Fibroblast of skin of right quadriceps (primary cell): ENCODE measurements around the gene MTA1.

Source experiments
- DNase-seq: peaks from one replicate; pipeline ENCODE4 v3.0.0-alpha.2; 2013

The MTA1 gene

DNA sequence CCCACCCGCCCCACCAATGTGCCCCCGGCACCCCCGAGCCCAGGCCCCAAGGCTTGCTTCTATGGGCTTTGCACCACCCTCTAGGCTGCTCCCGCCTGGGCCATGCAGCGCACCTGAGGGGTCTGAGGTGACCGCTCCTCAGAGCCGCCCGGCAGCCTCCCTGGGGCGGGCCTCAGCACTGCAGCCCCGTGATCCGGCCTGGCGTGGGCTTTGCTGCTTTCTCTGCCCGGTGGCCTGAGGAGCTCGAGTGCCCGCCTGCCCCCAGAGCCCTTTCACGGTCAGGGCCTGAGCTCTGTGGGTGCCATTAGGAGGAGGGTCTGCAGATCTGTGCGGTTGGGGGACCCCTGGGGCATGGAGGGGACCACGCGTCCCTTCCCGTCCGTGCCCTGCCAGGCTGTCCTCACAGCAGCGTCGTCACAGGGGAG, 6.2 kb downstream of the MTA1 start:
- no peak for DNase-seq

- no peak for DNase-seq
These were observed 6.9 kb downstream of the MTA1 start for GRCh38 chr14:105426416-105427130.

- DNase-seq = no peak
These were observed 7.8 kb downstream of the MTA1 start for GRCh38 chr14:105427412-105427811.

- DNase-seq = no peak
These were observed 8.4 kb downstream of the MTA1 start for GRCh38 chr14:105427936-105428485.

GRCh38 chr14:105430042-105430441, 10.4 kb downstream of the MTA1 start:
- no peak for DNase-seq

DNA sequence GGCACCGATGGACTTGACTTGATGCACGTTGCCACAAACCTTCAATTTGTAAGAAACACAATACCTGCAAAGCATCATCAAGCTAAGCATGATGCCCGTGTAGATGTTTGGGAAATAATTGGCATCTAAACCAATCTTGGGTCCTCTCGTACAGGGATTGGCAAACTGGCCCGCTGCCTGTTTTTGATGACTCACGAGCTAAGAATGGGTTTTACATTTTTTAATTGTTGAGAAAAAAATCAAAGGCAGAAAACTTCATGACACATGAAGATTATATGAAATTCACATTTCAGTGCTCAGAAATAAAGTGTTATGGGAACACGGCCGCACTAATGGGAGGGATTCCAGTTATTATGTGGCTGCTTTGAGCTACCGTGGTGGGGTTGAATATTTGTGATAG, 10.9 kb downstream of the MTA1 start:
- DNase-seq = peak; percentile 69

DNA sequence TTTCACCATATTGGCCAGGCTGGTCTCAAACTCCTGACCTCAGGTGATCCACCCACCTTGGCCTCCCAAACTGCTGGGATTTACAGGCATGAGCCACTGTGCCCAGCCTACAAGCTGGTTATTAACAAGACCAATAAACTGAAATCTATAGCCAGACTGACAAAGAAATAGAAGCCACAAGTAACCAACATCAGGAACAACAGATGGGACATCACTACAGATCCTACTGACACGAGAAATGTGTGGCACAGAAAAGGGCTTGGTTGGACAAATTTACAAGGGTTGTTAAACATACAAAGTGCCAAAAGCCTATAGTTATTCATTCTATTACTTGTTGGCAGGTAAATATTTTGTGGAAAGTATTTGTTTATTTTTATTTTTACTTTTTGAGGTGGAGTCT, 11.6 kb downstream of the MTA1 start:
- no peak for DNase-seq

- peak; percentile 37 for DNase-seq
These were observed 13.0 kb downstream of the MTA1 start for GRCh38 chr14:105432657-105433056.

GRCh38 chr14:105433161-105433605, 13.6 kb downstream of the MTA1 start:
- no peak for DNase-seq

DNA sequence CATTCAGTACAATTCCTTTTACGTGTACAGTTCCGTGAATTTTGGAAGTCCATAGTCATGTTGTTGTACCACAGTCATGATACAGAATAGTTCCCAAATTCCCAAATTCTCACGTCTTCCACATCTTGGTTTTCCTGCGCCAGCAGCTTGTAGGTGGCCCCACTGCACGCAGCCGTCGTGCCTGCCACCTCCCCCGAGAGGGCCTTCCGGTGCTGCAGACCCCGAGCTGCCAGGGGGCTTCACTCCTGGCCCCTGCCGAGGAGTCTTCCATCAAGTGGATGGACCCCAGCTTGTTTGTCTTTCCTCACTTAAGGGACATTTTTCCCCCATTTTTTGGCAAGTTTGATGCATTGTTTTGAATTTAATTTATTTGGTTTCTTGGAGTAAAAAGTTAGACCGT, 16.8 kb downstream of the MTA1 start:
- DNase-seq = no peak

DNA sequence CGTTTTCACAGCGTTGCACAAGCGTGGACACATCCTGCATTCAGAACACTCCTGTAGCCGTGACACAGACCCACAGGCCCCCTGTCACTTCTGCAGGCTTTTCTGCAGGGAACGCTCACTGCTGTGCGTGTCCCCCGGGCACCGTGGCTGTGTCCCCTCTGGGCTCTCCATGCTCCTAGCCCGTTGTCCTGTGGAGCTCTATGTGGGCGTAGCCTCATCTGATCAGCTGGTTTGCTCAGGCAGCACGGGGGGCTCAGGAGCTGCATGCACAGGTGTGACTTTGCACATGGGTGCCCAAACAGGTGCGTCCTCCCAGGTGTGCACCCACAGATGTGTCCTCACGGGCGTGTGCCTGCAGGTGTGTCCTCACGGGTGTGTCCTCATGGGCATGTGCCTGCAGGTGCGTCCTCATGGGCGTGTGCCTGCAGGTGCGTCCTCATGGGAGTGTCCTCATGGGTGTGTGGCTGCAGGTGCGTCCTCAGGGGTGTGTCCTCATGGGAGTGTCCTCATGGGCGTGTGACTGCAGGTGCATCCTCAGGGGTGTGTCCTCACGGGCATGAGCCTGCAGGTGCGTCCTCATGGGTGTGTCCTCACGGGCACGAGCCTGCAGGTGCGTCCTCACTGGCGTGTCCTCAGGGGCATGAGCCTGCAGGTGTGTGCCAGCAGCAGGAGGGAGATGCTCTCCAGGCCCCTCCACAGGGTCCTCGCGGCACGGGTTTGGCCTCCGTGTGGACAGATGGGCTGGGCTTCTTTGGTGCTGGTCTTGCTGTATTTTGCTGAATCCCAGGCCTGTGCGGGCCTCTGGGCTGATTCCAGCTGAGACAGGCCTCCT, 17.5 kb downstream of the MTA1 start:
- DNase-seq = no peak

GRCh38 chr14:105437723-105438500, 18.3 kb downstream of the MTA1 start:
- DNase-seq = no peak

DNA sequence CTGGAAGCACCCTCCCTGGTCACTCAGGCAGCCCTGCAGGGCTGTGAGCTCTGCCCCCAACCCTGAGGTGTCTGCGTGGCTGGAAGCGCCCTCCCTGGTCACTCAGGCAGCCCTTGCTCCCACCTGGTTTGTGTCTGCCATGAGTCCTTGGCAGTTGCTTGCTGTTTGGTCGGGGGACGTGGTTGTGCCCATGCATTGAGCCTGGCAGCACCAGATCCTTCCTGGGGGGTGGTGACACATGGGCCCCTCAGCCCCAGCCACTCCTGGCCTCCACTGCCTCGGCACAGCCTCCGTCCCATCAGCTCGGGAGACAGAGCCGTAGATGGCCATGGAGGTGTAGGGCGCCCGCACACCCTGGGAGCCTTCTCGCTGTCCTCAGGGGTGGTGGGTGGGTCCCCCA, 19.6 kb downstream of the MTA1 start:
- no peak for DNase-seq

DNA sequence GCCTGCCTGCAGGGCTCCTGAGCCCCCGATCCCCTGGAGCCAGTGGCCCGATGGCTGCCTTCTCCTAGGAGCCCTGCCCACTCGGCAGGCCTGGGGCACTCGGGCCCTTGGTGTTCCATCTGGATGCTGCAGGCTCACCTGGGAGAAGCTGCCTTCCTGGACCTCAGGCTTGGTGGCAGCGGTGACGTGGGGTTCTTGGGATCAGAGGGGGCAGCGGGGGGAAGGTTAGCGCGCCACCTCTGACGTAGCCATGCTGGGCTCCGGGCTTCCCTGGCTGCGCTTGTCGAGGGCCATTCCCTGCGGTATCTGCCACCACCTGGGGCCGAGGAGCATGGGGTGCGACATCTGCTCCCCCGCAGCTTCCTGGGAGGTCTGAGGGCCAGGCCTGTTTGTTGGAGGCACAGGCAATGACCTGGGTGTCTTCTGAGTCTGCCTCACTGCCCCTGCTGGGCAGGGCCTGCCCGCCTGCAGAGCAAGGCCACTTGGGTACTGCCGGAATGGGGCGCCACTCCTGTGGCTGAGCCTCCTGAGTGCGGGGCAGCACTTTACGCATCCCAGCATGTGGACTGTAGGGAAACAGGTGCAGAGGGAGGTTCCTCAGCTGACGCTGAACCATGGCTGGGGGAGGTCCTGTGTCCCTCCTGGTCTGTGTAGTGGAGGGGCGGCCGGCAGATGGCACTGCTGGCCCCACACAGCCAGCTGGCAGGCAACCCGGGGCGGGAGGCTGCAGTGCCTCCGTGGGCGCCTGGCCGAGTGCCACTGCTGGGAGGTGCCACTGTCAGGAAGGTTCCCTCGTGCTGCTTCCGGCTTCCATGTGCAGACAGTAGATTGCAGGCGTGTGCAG, 20.3 kb downstream of the MTA1 start:
- no peak for DNase-seq

GRCh38 chr14:105440554-105440900, 20.9 kb downstream of the MTA1 start:
- no peak for DNase-seq

DNA sequence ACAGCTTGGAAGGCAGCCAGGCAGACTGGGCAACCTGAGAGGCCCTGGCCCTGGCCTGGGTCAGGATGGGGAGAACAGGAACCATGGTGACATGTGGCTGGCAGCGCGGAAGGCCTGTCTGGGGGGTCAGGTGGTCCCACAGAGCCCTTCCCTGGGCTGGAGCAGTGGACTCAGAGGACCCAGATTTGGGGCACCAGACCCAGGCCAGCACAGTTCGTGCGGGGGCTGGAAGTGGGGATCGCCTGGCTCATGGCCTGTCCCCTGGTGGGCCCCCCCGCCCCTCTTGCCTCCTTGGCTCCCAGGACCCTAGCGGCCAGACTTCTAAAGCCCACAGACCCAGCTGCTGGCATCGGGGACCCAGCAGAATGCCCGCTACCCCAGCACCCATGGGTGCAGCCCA, 21.4 kb downstream of the MTA1 start:
- no peak for DNase-seq

- no peak for DNase-seq
These were observed 22.5 kb downstream of the MTA1 start for GRCh38 chr14:105442125-105442524.

GRCh38 chr14:105442834-105443233, 23.2 kb downstream of the MTA1 start:
- no peak for DNase-seq

- no peak for DNase-seq
These were observed 25.2 kb downstream of the MTA1 start for GRCh38 chr14:105444859-105445258.

DNA sequence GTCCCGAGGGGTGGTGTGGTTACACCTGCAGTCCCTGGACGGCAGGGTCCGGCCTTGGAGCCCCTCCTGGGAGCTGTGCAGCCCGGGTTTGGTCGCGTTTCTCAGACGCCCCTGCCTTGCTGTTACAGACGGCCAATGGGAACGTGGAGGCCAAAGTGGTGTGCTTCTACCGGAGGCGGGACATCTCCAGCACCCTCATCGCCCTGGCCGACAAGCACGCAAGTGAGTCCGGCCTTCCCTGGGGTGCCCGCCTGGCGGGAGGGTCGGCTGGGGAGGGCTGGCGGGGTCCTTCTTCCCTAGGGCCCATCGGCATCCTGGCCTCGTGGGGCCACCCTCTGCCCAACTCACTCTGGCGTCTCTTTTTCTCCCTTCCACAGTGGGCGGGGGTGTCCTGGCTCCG, 25.7 kb downstream of the MTA1 start:
- DNase-seq = no peak

- no peak for DNase-seq
These were observed 26.5 kb downstream of the MTA1 start for GRCh38 chr14:105445901-105446845.
